Measurements from ENCODE around the gene OTP. TPM values are rescaled to one million over a fixed set of nuclear protein-coding genes. Genes with fewer than 3 reads are reported as not detected.
"Not testable (repeated sequence)": the region's sequence is repeated elsewhere in the genome, so short reads cannot be mapped to it uniquely, and the experiment has no call there.

Gene OTP
- polyA plus RNA-seq, 3 donors: not detected

DNA sequence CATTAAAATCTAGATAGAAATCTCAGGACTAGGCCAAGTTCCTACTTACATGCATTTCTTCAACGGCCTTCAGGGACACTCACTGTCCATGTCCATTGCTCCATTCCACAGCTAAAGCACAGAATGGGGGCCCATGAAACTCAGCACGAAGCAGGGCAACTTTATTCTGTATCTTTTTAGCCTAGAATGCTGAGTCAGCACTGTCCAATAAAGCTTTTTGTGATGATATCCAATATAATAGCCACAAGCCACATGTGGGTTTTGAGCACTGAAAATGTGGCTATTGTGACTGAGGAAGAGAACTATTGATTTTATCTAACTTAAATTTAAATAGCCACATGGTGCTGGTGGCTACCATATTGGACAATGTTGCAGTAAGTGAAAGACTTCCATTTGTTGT is 21.6 kb downstream of the OTP start:
- H3K9ac ChIP-seq (ENCODE audit: insufficient read depth, low read length, poor library complexity, severe bottlenecking): no peak overlapping the region
- H3K9me3 Mint-ChIP-seq: peaks cover 0 to 5% (median 0%) of the 10 kb centered on the region in 7 donors
- no peak overlapping the region for H3K4me2 ChIP-seq (replicated peaks; ENCODE audit: extremely low read depth, low read length, poor library complexity, severe bottlenecking)
- no peaks in the 10 kb centered on the region for H4K20me1 ChIP-seq (ENCODE audit: insufficient read depth, low read length)
- no peaks in the 10 kb centered on the region for H3K36me3 ChIP-seq (replicated peaks in 1 of 2; ENCODE audit: control insufficient read depth in 1 of 2, insufficient read depth in 2 of 2, low read length in 2 of 2)
- intact Hi-C loops (cut with micrococcal nuclease): no loop called here
- no peaks in the 10 kb centered on the region for H3K36me3 Mint-ChIP-seq
- H3K4me3 Mint-ChIP-seq: no peak overlapping the region
- H3K4me1 ChIP-seq (ENCODE audit: control insufficient read depth in 1 of 2, insufficient read depth in 2 of 2, low read length in 2 of 2): no peaks in the 10 kb centered on the region
- H3K27ac ChIP-seq (ENCODE audit: low read depth in 1 of 2, low read length in 2 of 2): no peak overlapping the region
- no peak overlapping the region for H3K4me3 ChIP-seq (replicated peaks in 1 of 3; ENCODE audit: low read depth in 2 of 3, low read length in 3 of 3)
- H3K27me3 Mint-ChIP-seq (ENCODE audit: low read depth in 3 of 3): peaks cover 17 to 41% (median 22%) of the 10 kb centered on the region in 3 donors
- peaks cover 19 to 32% of the 10 kb centered on the region in 2 donors for H3K27me3 ChIP-seq (ENCODE audit: control insufficient read depth in 2 of 2, insufficient read depth in 2 of 2, low read length in 2 of 2)
- H3K27ac Mint-ChIP-seq: no peak overlapping the region
- DNase-seq: no peak
- TF ChIP-seq, protein P1, sequence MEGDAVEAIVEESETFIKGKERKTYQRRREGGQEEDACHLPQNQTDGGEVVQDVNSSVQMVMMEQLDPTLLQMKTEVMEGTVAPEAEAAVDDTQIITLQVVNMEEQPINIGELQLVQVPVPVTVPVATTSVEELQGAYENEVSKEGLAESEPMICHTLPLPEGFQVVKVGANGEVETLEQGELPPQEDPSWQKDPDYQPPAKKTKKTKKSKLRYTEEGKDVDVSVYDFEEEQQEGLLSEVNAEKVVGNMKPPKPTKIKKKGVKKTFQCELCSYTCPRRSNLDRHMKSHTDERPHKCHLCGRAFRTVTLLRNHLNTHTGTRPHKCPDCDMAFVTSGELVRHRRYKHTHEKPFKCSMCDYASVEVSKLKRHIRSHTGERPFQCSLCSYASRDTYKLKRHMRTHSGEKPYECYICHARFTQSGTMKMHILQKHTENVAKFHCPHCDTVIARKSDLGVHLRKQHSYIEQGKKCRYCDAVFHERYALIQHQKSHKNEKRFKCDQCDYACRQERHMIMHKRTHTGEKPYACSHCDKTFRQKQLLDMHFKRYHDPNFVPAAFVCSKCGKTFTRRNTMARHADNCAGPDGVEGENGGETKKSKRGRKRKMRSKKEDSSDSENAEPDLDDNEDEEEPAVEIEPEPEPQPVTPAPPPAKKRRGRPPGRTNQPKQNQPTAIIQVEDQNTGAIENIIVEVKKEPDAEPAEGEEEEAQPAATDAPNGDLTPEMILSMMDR (IDR thresholded peaks at IDR 0.05): no peak
- H3K9me3 ChIP-seq (replicated peaks in 1 of 2; ENCODE audit: control insufficient read depth in 1 of 2, insufficient read depth in 1 of 2, low read length in 2 of 2): no peaks in the 10 kb centered on the region
- H3K4me1 Mint-ChIP-seq: no peaks in the 10 kb centered on the region
- H2AFZ ChIP-seq (ENCODE audit: insufficient read depth, low read depth, low read length, poor library complexity, severe bottlenecking): no peak overlapping the region
- 88% methylated on average over 1 of the region's 2 CpGs for WGBS (ENCODE audit: insufficient coverage)
- H3K79me2 ChIP-seq (ENCODE audit: insufficient read depth, low read length): no peaks in the 10 kb centered on the region

- peaks cover 6 to 12% (median 10%) of the 10 kb centered on the region in 3 donors for H3K27me3 Mint-ChIP-seq (ENCODE audit: low read depth in 3 of 3)
- H3K4me2 ChIP-seq (replicated peaks; ENCODE audit: extremely low read depth, low read length, poor library complexity, severe bottlenecking); H3K4me3 Mint-ChIP-seq; DNase-seq; H3K4me1 Mint-ChIP-seq; H3K4me1 ChIP-seq (ENCODE audit: control insufficient read depth in 1 of 2, insufficient read depth in 2 of 2, low read length in 2 of 2); H3K9ac ChIP-seq (ENCODE audit: insufficient read depth, low read length, poor library complexity, severe bottlenecking); H3K36me3 ChIP-seq (replicated peaks in 1 of 2; ENCODE audit: control insufficient read depth in 1 of 2, insufficient read depth in 2 of 2, low read length in 2 of 2); H3K4me3 ChIP-seq (replicated peaks in 1 of 3; ENCODE audit: low read depth in 2 of 3, low read length in 3 of 3); H4K20me1 ChIP-seq (ENCODE audit: insufficient read depth, low read length); H3K27ac ChIP-seq (ENCODE audit: low read depth in 1 of 2, low read length in 2 of 2); H3K36me3 Mint-ChIP-seq; H3K79me2 ChIP-seq (ENCODE audit: insufficient read depth, low read length); H2AFZ ChIP-seq (ENCODE audit: insufficient read depth, low read depth, low read length, poor library complexity, severe bottlenecking); H3K9me3 ChIP-seq (replicated peaks in 1 of 2; ENCODE audit: control insufficient read depth in 1 of 2, insufficient read depth in 1 of 2, low read length in 2 of 2); intact Hi-C loops (cut with micrococcal nuclease); H3K27ac Mint-ChIP-seq; H3K27me3 ChIP-seq (ENCODE audit: control insufficient read depth in 2 of 2, insufficient read depth in 2 of 2, low read length in 2 of 2): not testable (repeated sequence)
- 98% methylated on average over 9 of the region's 15 CpGs for WGBS (ENCODE audit: insufficient coverage)
- H3K9me3 Mint-ChIP-seq: peaks cover 2 to 17% (median 12%) of the 10 kb centered on the region in 7 donors
Measured at GRCh38 chr5:77608927-77609326, 29.6 kb downstream of the OTP start.
